HS-5 (cell line): ENCODE data around the gene CUEDC1.

Experiments used
- DNase-seq: peaks from one replicate; pipeline ENCODE4 v3.0.0-alpha.2; 2012; ENCODE audit warnings: low read depth

Gene CUEDC1

GRCh38 chr17:57832314-57833178 is 122.7 kb downstream of the CUEDC1 start:
- no peak for DNase-seq

- DNase-seq = no peak
Observed at GRCh38 chr17:57830880-57831279, 124.3 kb downstream of the CUEDC1 start.

GRCh38 chr17:57823469-57824401 is 131.5 kb downstream of the CUEDC1 start:
- DNase-seq = peak; percentile 31

- DNase-seq = no peak
Observed at GRCh38 chr17:57819867-57820266, 135.3 kb downstream of the CUEDC1 start.

- DNase-seq = no peak
Observed at GRCh38 chr17:57819285-57819684, 135.9 kb downstream of the CUEDC1 start.

GRCh38 chr17:57818066-57818465 is 137.1 kb downstream of the CUEDC1 start:
- DNase-seq = no peak

- no peak for DNase-seq
Observed at GRCh38 chr17:57817299-57817698, 137.9 kb downstream of the CUEDC1 start.

- DNase-seq = no peak
Observed at GRCh38 chr17:57814421-57814820, 140.8 kb downstream of the CUEDC1 start.

- DNase-seq = no peak
Observed at GRCh38 chr17:57811638-57812280, 143.5 kb downstream of the CUEDC1 start.
